ELF-1 (cell line): ENCODE results near the gene SPRR4.
"Not testable (repeated sequence)": the region's sequence is repeated elsewhere in the genome, so short reads cannot be mapped to it uniquely, and the experiment has no call there.

Experiments
- DNase-seq: peaks from one replicate; pipeline ENCODE4 v3.0.0-alpha.2; 2016; ENCODE audit warnings: low read depth, low spot score

The SPRR4 gene

GRCh38 chr1:152965853-152966252 lies 4.6 kb upstream of the SPRR4 start:
- DNase-seq: no peak

DNA sequence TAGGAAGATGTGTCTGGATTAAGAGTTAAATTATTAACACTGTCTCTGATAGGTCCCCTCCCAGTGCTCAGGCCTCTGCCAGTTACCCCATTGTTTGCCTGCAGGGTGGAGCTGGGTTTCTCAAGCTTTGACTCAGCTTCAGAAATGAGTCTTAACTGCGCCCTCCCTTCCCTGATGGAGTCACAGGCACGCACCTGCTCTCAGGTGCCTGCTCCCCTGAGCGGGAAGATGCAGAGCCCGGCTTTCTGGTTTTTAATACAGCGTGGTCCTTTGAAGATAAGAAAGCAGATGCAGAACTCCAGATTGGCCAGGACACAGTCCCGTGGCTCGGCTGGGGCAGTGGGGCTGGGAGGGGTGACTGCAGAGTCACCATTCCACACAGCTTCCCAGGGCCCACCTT lies 3.2 kb upstream of the SPRR4 start:
- DNase-seq: no peak

DNA sequence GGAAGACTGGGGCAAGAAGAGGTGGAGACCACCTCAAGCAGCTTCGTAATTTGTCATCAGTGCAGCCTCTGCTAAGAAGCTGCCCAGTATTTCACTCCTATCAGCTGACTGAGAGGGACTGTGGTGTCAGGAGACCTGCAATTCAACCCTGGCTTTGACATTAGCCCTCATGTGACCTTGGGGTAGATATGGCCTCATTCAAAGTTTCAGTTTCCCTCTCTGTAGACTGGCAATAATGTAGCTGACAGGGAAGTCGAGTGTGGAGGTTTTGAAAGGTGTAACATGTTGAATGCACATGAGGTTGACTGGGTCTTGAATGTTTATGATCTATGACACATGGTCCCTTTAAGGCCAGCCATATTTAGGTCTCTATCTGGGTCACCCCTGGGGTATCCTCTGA lies 2.2 kb upstream of the SPRR4 start:
- DNase-seq: no peak

- DNase-seq: no peak
These were observed 1.4 kb upstream of the SPRR4 start for GRCh38 chr1:152969036-152969435.

GRCh38 chr1:152972196-152972886 lies 1.9 kb downstream of the SPRR4 start:
- DNase-seq: no peak

GRCh38 chr1:152976688-152977087 lies 6.2 kb downstream of the SPRR4 start:
- DNase-seq: no peak

GRCh38 chr1:152977614-152978013 lies 7.2 kb downstream of the SPRR4 start:
- DNase-seq: no peak

DNA sequence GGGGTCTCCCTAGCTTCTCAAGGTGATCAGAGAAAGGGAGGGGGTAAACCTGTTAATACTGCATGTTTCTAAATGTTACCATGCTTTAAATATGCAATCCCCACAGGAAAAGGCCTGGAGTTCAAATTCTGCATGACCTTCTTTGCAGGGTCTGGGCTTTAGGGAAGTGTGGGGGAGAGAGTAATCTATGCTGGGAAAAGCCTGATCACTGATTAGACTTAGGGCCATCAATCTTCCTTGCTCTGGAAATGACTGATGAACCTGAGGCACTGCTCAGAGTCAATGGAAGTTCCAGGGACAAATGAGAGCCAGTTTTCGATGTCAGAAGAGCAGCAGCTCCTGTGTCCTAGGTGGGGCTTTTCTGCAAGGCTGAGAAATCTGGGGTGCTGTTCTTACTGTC lies 10.2 kb downstream of the SPRR4 start:
- no peak for DNase-seq

GRCh38 chr1:152981146-152981871 lies 10.9 kb downstream of the SPRR4 start:
- DNase-seq: no peak

DNA sequence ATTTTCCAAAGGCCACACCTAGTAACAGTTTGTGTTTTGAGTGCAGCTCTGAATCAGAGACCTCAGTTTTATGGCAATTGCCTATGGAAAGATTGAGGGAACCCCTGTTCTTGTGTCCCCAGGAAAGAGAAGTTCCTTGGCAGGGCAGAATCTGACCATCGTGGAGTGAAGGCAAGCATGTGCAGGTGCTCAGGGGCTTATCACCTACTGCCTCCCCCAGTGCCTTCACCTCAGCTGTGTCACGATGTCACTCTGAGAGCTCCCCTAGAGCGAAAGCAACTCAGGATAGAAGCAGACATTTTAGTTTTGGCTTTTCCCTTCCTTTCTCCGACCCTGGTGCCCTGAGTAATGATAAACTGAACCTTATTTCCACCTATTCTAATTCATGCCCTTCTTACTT lies 11.6 kb downstream of the SPRR4 start:
- no peak for DNase-seq

GRCh38 chr1:152983234-152983633 lies 12.8 kb downstream of the SPRR4 start:
- DNase-seq: no peak

DNA sequence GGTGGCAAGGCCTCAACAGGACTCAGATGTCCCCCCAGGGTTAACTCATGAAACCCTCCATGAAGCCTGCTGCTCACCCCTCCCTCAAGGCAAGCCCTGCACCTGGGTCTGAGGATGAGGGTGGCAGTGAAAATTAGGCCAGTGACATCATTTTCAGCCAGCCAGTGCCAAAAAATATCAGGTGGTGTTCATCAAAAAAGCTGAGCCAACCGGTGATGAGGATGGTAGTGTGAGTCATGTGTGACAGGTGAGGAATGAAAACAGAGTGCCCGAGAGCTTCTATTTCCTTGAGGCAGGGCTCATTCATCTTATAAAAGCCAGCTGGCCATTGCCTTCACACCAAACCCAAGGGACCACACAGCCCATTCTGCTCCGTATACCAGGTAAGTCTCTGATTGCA lies 13.3 kb downstream of the SPRR4 start, which contains the start of gene SPRR1A:
Gene SPRR1A (plus strand): TSS at position 339 of the 400 bp plus-strand sequence. CDS start 1,150 bp downstream, outside the sequence.
- DNase-seq: no peak

GRCh38 chr1:152986578-152986977 lies 16.1 kb downstream of the SPRR4 start:
- DNase-seq: no peak

DNA sequence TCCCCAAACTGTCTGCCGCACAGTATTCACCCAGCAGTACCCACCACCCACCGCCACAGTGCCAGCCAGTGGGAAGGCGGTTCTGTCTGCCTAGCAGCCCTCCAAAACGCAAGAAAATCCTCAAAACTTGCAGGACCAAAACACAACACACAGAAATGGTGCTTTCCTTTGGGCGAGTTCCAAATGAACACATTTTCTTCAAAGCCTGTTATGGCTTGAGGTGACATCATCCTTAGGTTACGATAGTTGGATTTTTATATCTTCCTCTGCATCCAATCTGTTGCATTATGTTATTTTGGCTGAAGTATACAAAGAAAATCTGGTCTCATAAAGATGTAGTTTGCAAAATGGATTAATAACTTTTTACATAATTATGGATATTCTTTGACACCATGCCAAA lies 22.7 kb downstream of the SPRR4 start:
- DNase-seq: no peak

DNA sequence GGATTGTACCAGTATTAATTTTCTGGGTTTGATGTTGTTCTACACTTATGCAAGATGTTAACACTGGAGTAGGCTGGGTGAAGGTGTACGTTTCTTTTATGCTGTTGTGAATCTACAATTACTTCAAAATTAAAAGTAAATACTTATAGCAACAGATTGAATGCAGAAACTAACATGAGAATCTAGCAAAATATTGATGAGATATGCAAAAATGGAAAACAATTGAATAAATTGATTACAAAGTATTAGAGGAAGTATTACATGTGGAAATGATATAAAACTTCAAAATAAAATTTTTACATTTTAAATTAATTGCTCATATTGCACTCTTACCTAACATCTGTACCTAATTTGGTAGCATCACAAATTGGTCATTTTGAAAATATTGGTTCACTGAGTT lies 25.4 kb downstream of the SPRR4 start:
- DNase-seq: no peak

DNA sequence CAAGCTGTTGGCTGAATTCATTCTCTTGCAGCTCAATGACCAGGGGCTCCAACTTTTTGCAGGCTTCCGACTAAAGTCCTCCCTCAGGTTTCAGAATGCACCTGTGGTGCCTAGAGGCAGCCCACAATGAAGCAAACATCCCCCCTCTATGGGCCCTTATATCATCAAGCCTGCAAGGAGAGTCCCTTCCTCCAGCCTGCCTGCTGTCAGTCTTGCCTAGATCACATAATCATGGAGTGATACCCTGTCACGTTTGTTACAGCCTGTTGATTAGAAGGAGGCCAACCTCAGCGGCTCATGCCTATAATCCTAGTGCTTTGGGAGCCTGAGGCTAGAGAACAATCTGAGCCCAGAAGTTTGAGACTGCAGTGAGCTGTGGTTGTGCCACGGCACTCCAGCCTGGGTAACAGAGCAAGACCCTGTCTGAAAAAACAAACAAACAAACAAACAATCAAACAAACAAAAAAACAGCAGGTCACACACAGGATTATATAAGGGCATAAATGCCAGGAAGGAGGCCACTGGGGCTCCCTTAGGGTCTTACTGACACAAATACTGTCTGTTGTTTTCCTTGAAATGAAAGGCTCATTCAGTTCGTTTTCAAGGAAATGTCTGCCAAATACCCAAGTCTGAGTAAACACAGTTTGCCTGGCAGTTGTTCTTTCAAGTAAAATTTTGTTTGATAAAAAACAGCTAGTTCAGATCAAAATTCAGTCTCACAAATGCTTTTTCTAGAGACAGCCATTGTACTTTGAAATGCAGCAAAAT lies 26.4 kb downstream of the SPRR4 start:
- no peak for DNase-seq

DNA sequence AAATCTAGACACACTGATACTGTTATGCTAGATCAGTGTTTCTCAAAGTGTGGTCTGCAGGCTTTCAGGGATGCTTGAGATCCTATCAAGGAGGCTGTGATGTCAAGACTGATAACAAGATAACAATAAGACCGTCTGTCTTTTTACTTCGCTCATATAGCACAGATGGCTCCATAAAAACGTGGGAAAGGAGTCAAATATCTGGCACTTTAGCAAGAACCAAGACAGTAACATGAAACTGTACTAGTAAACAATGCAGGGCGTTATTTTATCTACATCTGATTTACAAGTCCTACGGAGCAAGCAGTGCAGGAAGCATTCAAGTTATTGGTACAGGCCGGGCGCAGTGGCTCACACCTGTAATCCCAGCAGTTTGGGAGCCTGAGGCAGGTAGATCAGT lies 27.5 kb downstream of the SPRR4 start:
- no peak for DNase-seq

GRCh38 chr1:152998476-152998875 lies 28.0 kb downstream of the SPRR4 start:
- DNase-seq: no peak

- DNase-seq: no peak
These were observed 29.4 kb downstream of the SPRR4 start for GRCh38 chr1:152999818-153000217.

DNA sequence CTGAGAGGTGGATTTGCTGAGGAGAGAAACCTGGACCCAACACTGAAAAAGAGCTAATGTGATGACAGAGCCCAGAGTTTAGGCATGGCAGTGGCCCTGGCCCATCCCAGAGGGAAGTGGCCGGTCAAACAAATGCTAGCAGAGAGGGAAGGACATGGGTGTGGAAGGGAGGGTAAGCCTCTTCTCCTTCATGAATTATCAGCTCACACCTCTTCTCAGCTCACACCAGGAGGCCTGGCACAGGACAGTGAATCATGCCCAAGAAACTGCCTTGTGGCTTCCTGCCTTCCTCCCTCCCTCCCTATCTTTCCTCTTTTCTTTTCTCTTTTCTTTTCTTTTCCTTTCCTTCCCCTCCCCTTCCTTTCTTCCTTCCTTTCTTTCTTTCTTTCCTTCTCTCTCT lies 29.8 kb downstream of the SPRR4 start:
- DNase-seq: no peak

- DNase-seq: no peak
These were observed 30.9 kb downstream of the SPRR4 start, which contains the start of gene SPRR3 for GRCh38 chr1:153001382-153001781. TSS of gene SPRR3 (plus strand) at chr1:153001749. CDS start at chr1:153003021, 1,272 bp downstream.

DNA sequence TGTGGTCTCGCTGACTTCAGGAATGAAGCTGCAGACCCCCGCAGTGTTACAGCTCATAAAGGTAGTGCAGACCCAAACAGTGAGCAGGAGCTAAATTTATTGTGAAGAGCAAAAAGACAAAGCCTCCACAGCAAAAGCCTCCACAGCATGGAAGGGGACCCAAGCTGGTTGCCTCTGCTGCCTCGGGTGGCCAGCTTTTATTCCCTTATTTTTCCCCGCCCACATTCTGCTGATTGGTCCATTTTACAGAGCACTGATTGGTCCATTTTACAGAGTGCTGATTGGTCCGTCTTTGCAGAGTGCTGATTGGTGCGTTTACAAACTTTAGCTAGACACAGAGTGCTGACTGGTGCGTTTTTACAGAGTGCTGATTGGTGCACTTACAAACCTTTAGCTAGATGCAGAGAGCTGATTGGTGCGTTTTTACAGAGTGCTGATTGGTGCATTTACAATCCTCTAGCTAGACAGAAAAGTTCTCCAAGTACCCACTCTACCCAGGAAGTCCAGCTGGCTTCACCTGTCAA lies 40.8 kb downstream of the SPRR4 start:
- not testable (repeated sequence) for DNase-seq
